Measurements from ENCODE around the gene M1AP.

M1AP gene

DNA sequence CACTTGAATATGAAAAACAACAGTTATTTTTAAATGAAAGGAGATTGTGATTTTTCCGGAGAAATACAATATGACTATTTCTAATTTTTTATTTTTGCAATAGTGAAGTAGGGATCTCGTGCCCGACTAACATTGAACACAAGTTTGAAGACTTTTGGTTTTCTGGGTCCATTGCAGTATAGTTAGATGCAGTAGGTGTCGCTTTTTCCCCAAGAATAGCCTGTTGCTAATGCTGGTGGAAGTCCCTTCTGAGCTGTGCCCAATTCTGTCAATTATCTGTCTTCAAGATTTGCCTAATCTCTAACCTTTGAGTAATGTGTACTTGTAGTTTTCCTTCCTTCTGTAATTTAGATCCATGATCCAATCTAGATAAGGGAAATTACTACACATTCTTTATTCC is 42.4 kb upstream of the M1AP start:
- ATAC-seq (ENCODE audit: insufficient read depth, low read depth) (peak; percentile 87), DNase-seq (peak; percentile 43)
- Histone ChIP-seq H2AFZ (ENCODE audit: low read depth, low read length) (no peak overlapping the region), H3K36me3 (ENCODE audit: insufficient read depth, low read length) (no peaks in the 10 kb centered on the region), H3K9me3 (ENCODE audit: insufficient read depth, low read length, severe bottlenecking) (no peaks in the 10 kb centered on the region), H3K4me1 (ENCODE audit: insufficient read depth, low read length) (no peaks in the 10 kb centered on the region), H3K9ac (ENCODE audit: low read depth, low read length) (no peak overlapping the region), H3K4me3 (ENCODE audit: low read depth in 1 of 2, low read length in 2 of 2) (no peak overlapping the region), H4K20me1 (ENCODE audit: insufficient read depth, low read length) (no peaks in the 10 kb centered on the region), H3K79me2 (ENCODE audit: insufficient read depth, low read length) (no peaks in the 10 kb centered on the region), H3K27me3 (ENCODE audit: insufficient read depth, low read length, poor library complexity) (peaks cover 15% of the 10 kb centered on the region), H3K4me2 (ENCODE audit: insufficient read depth, low read length) (no peak overlapping the region), H3K27ac (ENCODE audit: low read length) (no peak overlapping the region)
- no peak for TF ChIP-seq EZH2 (IDR thresholded peaks at IDR 0.05; ENCODE audit: borderline replicate concordance, low read depth, low read length, severe bottlenecking)
- TF ChIP-seq, protein P1, sequence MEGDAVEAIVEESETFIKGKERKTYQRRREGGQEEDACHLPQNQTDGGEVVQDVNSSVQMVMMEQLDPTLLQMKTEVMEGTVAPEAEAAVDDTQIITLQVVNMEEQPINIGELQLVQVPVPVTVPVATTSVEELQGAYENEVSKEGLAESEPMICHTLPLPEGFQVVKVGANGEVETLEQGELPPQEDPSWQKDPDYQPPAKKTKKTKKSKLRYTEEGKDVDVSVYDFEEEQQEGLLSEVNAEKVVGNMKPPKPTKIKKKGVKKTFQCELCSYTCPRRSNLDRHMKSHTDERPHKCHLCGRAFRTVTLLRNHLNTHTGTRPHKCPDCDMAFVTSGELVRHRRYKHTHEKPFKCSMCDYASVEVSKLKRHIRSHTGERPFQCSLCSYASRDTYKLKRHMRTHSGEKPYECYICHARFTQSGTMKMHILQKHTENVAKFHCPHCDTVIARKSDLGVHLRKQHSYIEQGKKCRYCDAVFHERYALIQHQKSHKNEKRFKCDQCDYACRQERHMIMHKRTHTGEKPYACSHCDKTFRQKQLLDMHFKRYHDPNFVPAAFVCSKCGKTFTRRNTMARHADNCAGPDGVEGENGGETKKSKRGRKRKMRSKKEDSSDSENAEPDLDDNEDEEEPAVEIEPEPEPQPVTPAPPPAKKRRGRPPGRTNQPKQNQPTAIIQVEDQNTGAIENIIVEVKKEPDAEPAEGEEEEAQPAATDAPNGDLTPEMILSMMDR (IDR thresholded peaks at IDR 0.05; ENCODE audit: borderline replicate concordance, extremely low read depth, low read length, poor library complexity, severe bottlenecking): peak; percentile 78

DNA sequence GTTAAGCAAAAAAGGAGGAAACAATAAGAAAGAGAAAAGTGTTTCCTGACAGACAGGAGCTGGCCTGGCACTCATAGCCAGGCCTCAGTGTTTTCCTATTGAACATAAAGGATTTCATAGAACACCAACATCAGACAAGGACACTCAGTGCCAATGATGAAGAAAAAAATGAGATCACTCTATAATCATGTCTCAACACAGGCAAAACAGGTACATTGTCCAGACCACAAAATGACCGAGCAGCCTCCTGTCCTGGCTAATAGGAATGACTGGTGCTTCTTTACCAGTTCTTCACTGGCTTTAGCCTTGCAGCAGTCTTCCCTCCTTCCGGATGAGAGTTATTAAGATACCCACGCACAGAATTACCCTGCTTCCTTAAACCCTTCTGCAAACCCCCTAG is 41.5 kb upstream of the M1AP start:
- H3K27ac ChIP-seq (ENCODE audit: low read length): no peak overlapping the region
- H3K9me3 ChIP-seq (ENCODE audit: insufficient read depth, low read length, severe bottlenecking): no peaks in the 10 kb centered on the region
- H4K20me1 ChIP-seq (ENCODE audit: insufficient read depth, low read length): no peaks in the 10 kb centered on the region
- H3K36me3 ChIP-seq (ENCODE audit: insufficient read depth, low read length): no peaks in the 10 kb centered on the region
- ATAC-seq (ENCODE audit: insufficient read depth, low read depth): no peak
- H2AFZ ChIP-seq (ENCODE audit: low read depth, low read length): no peak overlapping the region
- no peak overlapping the region for H3K4me3 ChIP-seq (ENCODE audit: low read depth in 1 of 2, low read length in 2 of 2)
- no peaks in the 10 kb centered on the region for H3K79me2 ChIP-seq (ENCODE audit: insufficient read depth, low read length)
- no peak overlapping the region for H3K9ac ChIP-seq (ENCODE audit: low read depth, low read length)
- H3K4me2 ChIP-seq (ENCODE audit: insufficient read depth, low read length): no peak overlapping the region
- no peak for TF ChIP-seq EZH2 (IDR thresholded peaks at IDR 0.05; ENCODE audit: borderline replicate concordance, low read depth, low read length, severe bottlenecking)
- TF ChIP-seq, protein P1 (IDR thresholded peaks at IDR 0.05; ENCODE audit: borderline replicate concordance, extremely low read depth, low read length, poor library complexity, severe bottlenecking): no peak
- DNase-seq: no peak
- no peaks in the 10 kb centered on the region for H3K4me1 ChIP-seq (ENCODE audit: insufficient read depth, low read length)
- H3K27me3 ChIP-seq (ENCODE audit: insufficient read depth, low read length, poor library complexity): peaks cover 14% of the 10 kb centered on the region

DNA sequence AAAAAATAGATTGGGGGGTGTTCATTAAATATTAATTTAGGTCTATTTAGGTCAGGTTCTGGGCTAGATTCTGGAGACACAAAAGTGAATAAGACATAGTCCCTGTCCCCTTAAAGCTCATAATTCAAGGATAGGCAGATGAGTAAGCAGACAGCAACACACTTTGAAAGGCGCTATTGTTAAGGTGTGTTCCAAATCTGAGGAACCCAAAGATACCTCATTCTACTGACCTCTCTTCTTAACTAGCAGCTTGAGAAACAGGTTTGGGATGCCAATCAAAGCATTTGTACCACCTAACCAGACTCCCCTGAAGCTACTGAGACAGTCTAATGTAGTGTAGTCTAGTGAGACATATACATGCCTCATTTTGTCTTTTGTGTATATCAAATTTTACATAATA is 40.8 kb upstream of the M1AP start:
- Histone ChIP-seq H3K27me3 (ENCODE audit: insufficient read depth, low read length, poor library complexity) (peaks cover 10% of the 10 kb centered on the region), H3K9me3 (ENCODE audit: insufficient read depth, low read length, severe bottlenecking) (no peaks in the 10 kb centered on the region), H3K9ac (ENCODE audit: low read depth, low read length) (no peak overlapping the region), H3K4me1 (ENCODE audit: insufficient read depth, low read length) (no peaks in the 10 kb centered on the region), H3K4me2 (ENCODE audit: insufficient read depth, low read length) (no peak overlapping the region), H2AFZ (ENCODE audit: low read depth, low read length) (no peak overlapping the region), H3K36me3 (ENCODE audit: insufficient read depth, low read length) (no peaks in the 10 kb centered on the region), H3K27ac (ENCODE audit: low read length) (no peak overlapping the region), H3K4me3 (ENCODE audit: low read depth in 1 of 2, low read length in 2 of 2) (no peak overlapping the region), H4K20me1 (ENCODE audit: insufficient read depth, low read length) (no peaks in the 10 kb centered on the region), H3K79me2 (ENCODE audit: insufficient read depth, low read length) (no peaks in the 10 kb centered on the region)
- DNase-seq (no peak), ATAC-seq (ENCODE audit: insufficient read depth, low read depth) (no peak)
- TF ChIP-seq EZH2 (IDR thresholded peaks at IDR 0.05; ENCODE audit: borderline replicate concordance, low read depth, low read length, severe bottlenecking): no peak
- TF ChIP-seq, protein P1 (IDR thresholded peaks at IDR 0.05; ENCODE audit: borderline replicate concordance, extremely low read depth, low read length, poor library complexity, severe bottlenecking): no peak

DNA sequence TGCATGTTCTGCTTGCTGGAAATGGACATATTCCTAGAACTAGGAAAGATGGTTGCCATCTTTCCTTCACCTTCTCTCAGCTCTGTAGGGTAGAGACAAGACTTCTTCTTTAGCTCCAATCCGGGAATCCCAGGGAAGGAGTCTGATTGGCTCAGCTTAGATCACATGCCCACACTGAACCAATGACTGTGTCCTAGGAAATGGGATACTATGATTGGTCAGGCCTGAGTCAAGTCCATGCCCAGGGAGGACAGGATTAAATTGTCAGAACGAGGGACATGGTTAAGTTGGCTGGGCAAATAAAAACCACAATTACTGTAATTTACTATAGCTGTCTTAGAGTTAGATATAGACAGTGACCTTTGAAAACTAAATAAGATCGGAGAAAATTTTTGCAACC is 37.3 kb upstream of the M1AP start:
- H3K4me1 ChIP-seq (ENCODE audit: insufficient read depth, low read length): no peaks in the 10 kb centered on the region

More for the DNA sequence above, 37.3 kb upstream of the M1AP start:
- no peaks in the 10 kb centered on the region for H3K79me2 ChIP-seq (ENCODE audit: insufficient read depth, low read length)
- no peaks in the 10 kb centered on the region for H3K27me3 ChIP-seq (ENCODE audit: insufficient read depth, low read length, poor library complexity)
- H3K4me3 ChIP-seq (ENCODE audit: low read depth in 1 of 2, low read length in 2 of 2): no peak overlapping the region
- TF ChIP-seq EZH2 (IDR thresholded peaks at IDR 0.05; ENCODE audit: borderline replicate concordance, low read depth, low read length, severe bottlenecking): no peak
- TF ChIP-seq, protein P1 (IDR thresholded peaks at IDR 0.05; ENCODE audit: borderline replicate concordance, extremely low read depth, low read length, poor library complexity, severe bottlenecking): no peak
- H3K9me3 ChIP-seq (ENCODE audit: insufficient read depth, low read length, severe bottlenecking): no peaks in the 10 kb centered on the region
- no peak overlapping the region for H2AFZ ChIP-seq (ENCODE audit: low read depth, low read length)
- no peaks in the 10 kb centered on the region for H3K36me3 ChIP-seq (ENCODE audit: insufficient read depth, low read length)
- no peak overlapping the region for H3K27ac ChIP-seq (ENCODE audit: low read length)
- ATAC-seq (ENCODE audit: insufficient read depth, low read depth): no peak
- H3K4me2 ChIP-seq (ENCODE audit: insufficient read depth, low read length): no peak overlapping the region
- H4K20me1 ChIP-seq (ENCODE audit: insufficient read depth, low read length): no peaks in the 10 kb centered on the region
- no peak overlapping the region for H3K9ac ChIP-seq (ENCODE audit: low read depth, low read length)
- no peak for DNase-seq

Data from DND-41 (cell line).